ENCODE measurements around the gene NPLOC4. TPM values are rescaled to one million over a fixed set of nuclear protein-coding genes. Genes with fewer than 3 reads are reported as not detected.

The NPLOC4 gene
- total and polyA plus RNA-seq, 4 donors: 23.5 to 67.4 (median 50.6) TPM

- 54% methylated on average over 24 of the region's 24 CpGs for WGBS
- Histone ChIP-seq H3K9ac (ENCODE audit: low read depth in 1 of 2, low read length in 2 of 2) (no peak overlapping the region), H3K4me1 (ENCODE audit: control insufficient read depth in 4 of 4, insufficient read depth in 4 of 4, low read length in 3 of 4) (peaks cover 2 to 25% (median 17%) of the 10 kb centered on the region in 4 donors), H3K27ac (ENCODE audit: low read depth in 1 of 2, low read length in 2 of 2) (peak overlapping the region in 1 of 2 donors; percentile 7), H3K9me3 (ENCODE audit: control insufficient read depth in 4 of 4, low read length in 3 of 4) (no peaks in the 10 kb centered on the region), H3K36me3 (ENCODE audit: control insufficient read depth in 4 of 4, insufficient read depth in 3 of 4, low read depth in 1 of 4, low read length in 3 of 4) (no peaks in the 10 kb centered on the region), H3K27me3 (ENCODE audit: control insufficient read depth in 4 of 4, insufficient read depth in 4 of 4, low read length in 3 of 4) (no peaks in the 10 kb centered on the region), H3K4me3 (ENCODE audit: low read depth in 1 of 3, low read length in 3 of 3) (no peak overlapping the region)
- no peak for DNase-seq (ENCODE audit: low spot score)
- TF ChIP-seq HNF4G (IDR thresholded peaks at IDR 0.05): no peak
- no peak for TF ChIP-seq YY1 (IDR thresholded peaks at IDR 0.05)
- TF ChIP-seq MAX (IDR thresholded peaks at IDR 0.05): no peak
- TF ChIP-seq GABPA (IDR thresholded peaks at IDR 0.05 in 1 of 2, conservative IDR thresholded peaks at IDR 0.05 in 1 of 2): no peak
- TF ChIP-seq RXRA (IDR thresholded peaks at IDR 0.05): no peak
- TF ChIP-seq JUND (IDR thresholded peaks at IDR 0.05): no peak
- TF ChIP-seq CTCF (IDR thresholded peaks at IDR 0.05; ENCODE audit: low read depth, low read length, missing input control): no peak
- TF ChIP-seq NR2F2 (IDR thresholded peaks at IDR 0.05): no peak
- no peak for TF ChIP-seq RAD21 (IDR thresholded peaks at IDR 0.05)
- TF ChIP-seq ATF3 (IDR thresholded peaks at IDR 0.05): no peak
- TF ChIP-seq HNF4A (conservative IDR thresholded peaks at IDR 0.05): no peak
- TF ChIP-seq TAF1 (conservative IDR thresholded peaks at IDR 0.05): no peak
- TF ChIP-seq EGR1 (IDR thresholded peaks at IDR 0.05; ENCODE audit: low read depth in 2 of 2): no peak
- no peak for TF ChIP-seq FOXA1 (IDR thresholded peaks at IDR 0.05)
- TF ChIP-seq ZBTB33 (IDR thresholded peaks at IDR 0.05): no peak
- TF ChIP-seq SP1 (IDR thresholded peaks at IDR 0.05): no peak
Observed at GRCh38 chr17:81518113-81518784, 118.7 kb downstream of the NPLOC4 start.

GRCh38 chr17:81517339-81518112 lies 119.4 kb downstream of the NPLOC4 start:
- TF ChIP-seq FOXA2 (IDR thresholded peaks at IDR 0.05) (no peak), ZBTB33 (IDR thresholded peaks at IDR 0.05) (no peak), MAX (IDR thresholded peaks at IDR 0.05) (no peak), YY1 (IDR thresholded peaks at IDR 0.05) (no peak)
- H3K27ac ChIP-seq (ENCODE audit: low read depth in 1 of 2, low read length in 2 of 2): peak overlapping the region in 1 of 2 donors; percentile 7
- WGBS: 81% methylated on average over 24 of the region's 24 CpGs
- no peaks in the 10 kb centered on the region for H3K36me3 ChIP-seq (ENCODE audit: control insufficient read depth in 4 of 4, insufficient read depth in 3 of 4, low read depth in 1 of 4, low read length in 3 of 4)
- no peaks in the 10 kb centered on the region for H3K9me3 ChIP-seq (ENCODE audit: control insufficient read depth in 4 of 4, low read length in 3 of 4)
- H3K4me3 ChIP-seq (ENCODE audit: low read depth in 1 of 3, low read length in 3 of 3): no peak overlapping the region
- no peak for DNase-seq (ENCODE audit: low spot score)
- H3K4me1 ChIP-seq (ENCODE audit: control insufficient read depth in 4 of 4, insufficient read depth in 4 of 4, low read length in 3 of 4): peaks cover 2 to 25% (median 18%) of the 10 kb centered on the region in 4 donors
- no peaks in the 10 kb centered on the region for H3K27me3 ChIP-seq (ENCODE audit: control insufficient read depth in 4 of 4, insufficient read depth in 4 of 4, low read length in 3 of 4)
- H3K9ac ChIP-seq (ENCODE audit: low read depth in 1 of 2, low read length in 2 of 2): no peak overlapping the region
